Osteoblast (primary cell): Measurements from ENCODE around the gene VPS41. TPM values are rescaled to one million over a fixed set of nuclear protein-coding genes. Genes with fewer than 3 reads are reported as not detected.

Source experiments
- DNase-seq: peaks from one replicate; pipeline ENCODE4 v3.0.0; 2011; ENCODE audit warnings: low spot score, mixed read lengths; ENCODE audit not compliant: insufficient read length; ENCODE audit errors: missing footprints
- H2AFZ ChIP-seq: 2 replicates; pipeline ENCODE4 v1.6.0; 2011; ENCODE audit warnings: mild to moderate bottlenecking, low read length
- H3K27ac ChIP-seq: 2 replicates; pipeline ENCODE4 v1.5.1; 2011; ENCODE audit warnings: mild to moderate bottlenecking, low read depth, low read length, moderate library complexity
- H3K27me3 ChIP-seq: 2 replicates; pipeline ENCODE4 v1.6.0; 2012; ENCODE audit warnings: mild to moderate bottlenecking, control low read depth, inconsistent platforms, low read length, moderate library complexity; ENCODE audit not compliant: insufficient read depth
- H3K36me3 ChIP-seq: 2 replicates; pipeline ENCODE4 v1.5.1; 2011; ENCODE audit warnings: mild to moderate bottlenecking, low read length, control low read depth, moderate library complexity; ENCODE audit not compliant: insufficient read depth
- H3K4me1 ChIP-seq: 2 replicates; pipeline ENCODE4 v1.5.1; 2011; ENCODE audit warnings: mild to moderate bottlenecking, low read length, control low read depth, moderate library complexity; ENCODE audit not compliant: insufficient read depth
- H3K4me2 ChIP-seq: 2 replicates; pipeline ENCODE4 v1.6.0; 2011; ENCODE audit warnings: mild to moderate bottlenecking, low read length; ENCODE audit not compliant: insufficient read depth
- H3K4me3 ChIP-seq: fragments of 200-600 bp; sonication (generic); 3 replicates; pipeline ENCODE4 v1.5.1; 2012; ENCODE audit warnings: mild to moderate bottlenecking, low read length, inconsistent platforms; ENCODE audit not compliant: insufficient read depth
- H3K79me2 ChIP-seq: 2 replicates; pipeline ENCODE4 v1.6.0; 2012; ENCODE audit warnings: mild to moderate bottlenecking, low read length, control low read depth, inconsistent platforms; ENCODE audit not compliant: insufficient read depth
- H3K9me3 ChIP-seq: 2 replicates; pipeline ENCODE4 v1.5.1; 2011; ENCODE audit warnings: low read depth, low read length, control low read depth
- H4K20me1 ChIP-seq: 2 replicates; pipeline ENCODE4 v1.6.0; 2012; ENCODE audit warnings: mild to moderate bottlenecking, low read length, control low read depth; ENCODE audit not compliant: insufficient read depth
- CTCF ChIP-seq: IDR thresholded peaks from 2 replicates; pipeline ENCODE4 v1.5.1; 2011; ENCODE audit warnings: mild to moderate bottlenecking, low read depth, low read length, moderate library complexity; ENCODE audit errors: extremely low read depth
- total RNA-seq: library from RNA; depleted of rRNA; stranded (reverse); fragments of >200 nt; gene quantifications from 2 replicates; pipeline ENCODE4 v1.2.3, GENCODE V29; 2012

The VPS41 gene
- total RNA-seq, 1 donor: 78.5 TPM

GRCh38 chr7:38686888-38687287, 222.1 kb downstream of the VPS41 start:
- TF ChIP-seq CTCF: no peak
- no peaks in the 10 kb centered on the region for H3K4me1 ChIP-seq
- no peak overlapping the region for H3K4me3 ChIP-seq
- no peak overlapping the region for H3K27ac ChIP-seq
- no peak overlapping the region for H3K4me2 ChIP-seq
- H4K20me1 ChIP-seq: no peaks in the 10 kb centered on the region
- no peaks in the 10 kb centered on the region for H3K27me3 ChIP-seq
- H3K79me2 ChIP-seq: no peaks in the 10 kb centered on the region
- no peak overlapping the region for H2AFZ ChIP-seq
- DNase-seq: no peak
- H3K36me3 ChIP-seq: no peaks in the 10 kb centered on the region
- no peaks in the 10 kb centered on the region for H3K9me3 ChIP-seq

- Histone ChIP-seq H3K36me3 (no peaks in the 10 kb centered on the region), H3K79me2 (no peaks in the 10 kb centered on the region)
These were observed 223.1 kb downstream of the VPS41 start for GRCh38 chr7:38685851-38686250.

GRCh38 chr7:38682606-38683005, 226.4 kb downstream of the VPS41 start:
- Histone ChIP-seq H3K4me1 (no peaks in the 10 kb centered on the region), H3K27ac (no peak overlapping the region), H3K9me3 (no peaks in the 10 kb centered on the region), H3K36me3 (no peaks in the 10 kb centered on the region), H3K4me3 (no peak overlapping the region), H4K20me1 (no peaks in the 10 kb centered on the region), H3K79me2 (no peaks in the 10 kb centered on the region), H3K27me3 (no peaks in the 10 kb centered on the region), H2AFZ (no peak overlapping the region), H3K4me2 (no peak overlapping the region)
- no peak for DNase-seq
- TF ChIP-seq CTCF: no peak

More at GRCh38 chr7:38685851-38686250, 223.1 kb downstream of the VPS41 start:
- Histone ChIP-seq H2AFZ (no peak overlapping the region), H3K4me3 (no peak overlapping the region), H3K27me3 (no peaks in the 10 kb centered on the region), H4K20me1 (no peaks in the 10 kb centered on the region), H3K27ac (no peak overlapping the region), H3K4me2 (no peak overlapping the region), H3K4me1 (no peaks in the 10 kb centered on the region), H3K9me3 (no peaks in the 10 kb centered on the region)
- TF ChIP-seq CTCF: no peak
- DNase-seq: no peak

GRCh38 chr7:38681882-38682281, 227.1 kb downstream of the VPS41 start:
- no peak for DNase-seq
- Histone ChIP-seq H3K4me3 (no peak overlapping the region), H3K4me1 (no peaks in the 10 kb centered on the region), H3K27ac (no peak overlapping the region), H3K36me3 (no peaks in the 10 kb centered on the region), H3K79me2 (no peaks in the 10 kb centered on the region), H3K9me3 (no peaks in the 10 kb centered on the region), H3K4me2 (no peak overlapping the region), H3K27me3 (no peaks in the 10 kb centered on the region), H2AFZ (no peak overlapping the region), H4K20me1 (no peaks in the 10 kb centered on the region)
- TF ChIP-seq CTCF: no peak
